Measurements from ENCODE around the gene ANKRD13B.

GRCh38 chr17:29571486-29571882, 21.4 kb upstream of the ANKRD13B start:
- TF ChIP-seq ATF3 (CRISPR knock-in tag; conservative IDR thresholded peaks at IDR 0.05) = no peak
- TF ChIP-seq CREM (CRISPR knock-in tag; IDR thresholded peaks at IDR 0.05) = no peak
- TF ChIP-seq CTCF (IDR thresholded peaks at IDR 0.05) = no peak
- TF ChIP-seq IRF2 (CRISPR knock-in tag; IDR thresholded peaks at IDR 0.05; ENCODE audit: borderline replicate concordance, low read depth) = no peak

Measured in WTC11 (cell line).